HepG2 (cell line): Measurements from ENCODE around the gene MLC1. TPM values are rescaled to one million over a fixed set of nuclear protein-coding genes. Genes with fewer than 3 reads are reported as not detected.

ENCODE experiments used
- ATAC-seq: fragments of 200-7000 bp; cut with Tn5 transposase; 3 replicates; pipeline ENCODE4 v1.9.1; 2020; ENCODE audit warnings: mild to moderate bottlenecking, moderate library complexity
- BruUV-seq: library from RNA; stranded (reverse); fragments of 400-500 nt; replicated peaks from 2 replicates; lab custom pipeline; 2021; lab: Mats Ljungman, UMichigan
- CTCF ChIA-PET: fragments of 300-600 bp; formaldehyde crosslinking; extraction: SDS; loops from one replicate; lab custom pipeline; 2021; ENCODE audit warnings: low total read pairs, inconsistent platforms, low intra/inter-chr PET ratio; lab: Yijun Ruan, JAX
- POLR2A ChIA-PET: fragments of 350-600 bp; sonication (Branson Sonifier 250); formaldehyde crosslinking; loops from one replicate; lab custom pipeline; 2020; ENCODE audit warnings: antibody characterized with exemption, inconsistent platforms; lab: Yijun Ruan, JAX
- DNase-seq: peaks from one replicate; pipeline ENCODE4 v3.0.0-alpha.2; 2015; ENCODE audit warnings: low spot score
- FAIRE-seq: peaks from 3 replicates; lab custom pipeline; 2011; peaks lifted over from hg19 to GRCh38; lab: Jason Lieb, UNC
- H2AFZ ChIP-seq: one replicate; pipeline ENCODE4 v1.6.1; 2011; ENCODE audit warnings: low read length, inconsistent platforms
- H3K27ac ChIP-seq: fragments of 300-600 bp; 3 replicates; pipeline ENCODE4 v1.8.0; 2011; ENCODE audit warnings: mixed run types, mild to moderate bottlenecking, mixed read lengths, low read length, inconsistent platforms; ENCODE audit not compliant: insufficient read depth; ENCODE audit errors: extremely low read length
- H3K27me3 ChIP-seq, 2 experiments: fragments of 200-600 bp in 1 of 2; 2 replicates in 1 of 2; 3 replicates in 1 of 2; pipeline versions ENCODE4 v1.6.0 to v1.8.0; 2011; ENCODE audit warnings: low read length in 2 of 2, mild to moderate bottlenecking in 2 of 2, moderate library complexity in 2 of 2, inconsistent platforms in 1 of 2; ENCODE audit not compliant: insufficient read depth in 2 of 2, control insufficient read depth in 1 of 2
- H3K36me3 ChIP-seq, 2 experiments: fragments of 200-600 bp in 1 of 2; replicated peaks in 1 of 2; 2 replicates in 1 of 2; 3 replicates in 1 of 2; pipeline versions ENCODE4 v1.5.1 to v1.8.0; 2011; ENCODE audit warnings: low read length in 2 of 2, inconsistent platforms in 1 of 2; ENCODE audit not compliant: insufficient read depth in 2 of 2, control insufficient read depth in 1 of 2
- H3K4me1 ChIP-seq: 2 replicates; pipeline ENCODE4 v1.5.1; 2012; ENCODE audit warnings: low read length, inconsistent platforms; ENCODE audit not compliant: insufficient read depth
- H3K4me2 ChIP-seq: 2 replicates; pipeline ENCODE4 v1.6.0; 2011; ENCODE audit warnings: low read depth, low read length, inconsistent platforms
- H3K4me3 ChIP-seq, 3 experiments: fragments of 200-600 bp in 1 of 3; sonication (generic), shearing (Covaris generic) in 1 of 3; replicated peaks in 1 of 3; 2 replicates each; pipeline ENCODE4 v1.5.1; 2011 to 2016; ENCODE audit warnings: low read length in 3 of 3, inconsistent platforms in 2 of 3, low read depth in 2 of 3, mild to moderate bottlenecking in 2 of 3, control low read depth in 1 of 3, mixed read lengths in 1 of 3; ENCODE audit not compliant: insufficient read depth in 1 of 3
- H3K79me2 ChIP-seq: one replicate; pipeline ENCODE4 v1.6.1; 2011; ENCODE audit warnings: low read length, inconsistent platforms; ENCODE audit not compliant: insufficient read depth
- H3K9ac ChIP-seq: 2 replicates; pipeline ENCODE4 v1.6.0; 2011; ENCODE audit warnings: mild to moderate bottlenecking, low read depth, low read length, inconsistent platforms; ENCODE audit not compliant: insufficient read depth
- H3K9me3 ChIP-seq: 2 replicates; pipeline ENCODE4 v1.5.1; 2012; ENCODE audit warnings: mild to moderate bottlenecking, low read length
- H4K20me1 ChIP-seq: 2 replicates; pipeline ENCODE4 v1.6.0; 2011; ENCODE audit warnings: inconsistent platforms, mild to moderate bottlenecking, low read length, moderate library complexity; ENCODE audit not compliant: insufficient read depth
- ADNP ChIP-seq: sonication (generic); formaldehyde crosslinking; IDR thresholded peaks from 2 replicates; pipeline ENCODE4 v1.4.0; 2020; ENCODE audit warnings: missing genetic modification reagents
- NPAS2 ChIP-seq: sonication (generic); formaldehyde crosslinking; IDR thresholded peaks from 2 replicates; pipeline ENCODE4 v1.8.0; 2022; ENCODE audit warnings: mild to moderate bottlenecking, missing genetic modification reagents, borderline replicate concordance
- ZBTB14 ChIP-seq: sonication (generic); formaldehyde crosslinking; IDR thresholded peaks from 2 replicates; pipeline ENCODE4 v1.4.0; 2020; ENCODE audit warnings: missing genetic modification reagents
- ZNF280B ChIP-seq: sonication (generic); formaldehyde crosslinking; IDR thresholded peaks from 2 replicates; pipeline ENCODE4 v1.5.0; 2020; ENCODE audit warnings: missing genetic modification reagents, mild to moderate bottlenecking, borderline replicate concordance
- ZNF770 ChIP-seq: sonication (generic); formaldehyde crosslinking; IDR thresholded peaks from 2 replicates; pipeline ENCODE4 v1.5.0; 2020; ENCODE audit warnings: mild to moderate bottlenecking, missing genetic modification reagents
- WGBS: methylation state at CpG from one replicate; pipeline ENCODE4 v1.1.6; 2017; ENCODE audit warnings: low lambda C conversion rate; 5-methylcytosine and 5-hydroxymethylcytosine counted together
- in situ Hi-C: cut with HindIII; loops from 2 replicates; pipeline ENCODE4 v1.10.0; 2017; ENCODE audit warnings: low pct_unique_long_range_greater_than_20kb; ENCODE audit not compliant: extremely low pct_ligation_motif_present
- intact Hi-C: fragments of 100-400 bp; cut with micrococcal nuclease; formaldehyde crosslinking; loops from one replicate; pipeline ENCODE4 v1.10.0; 2022; ENCODE audit not compliant: unreplicated experiment
- polyA plus RNA-seq, 8 experiments: library from polyadenylated mRNA; depleted of rRNA in 3 of 8; stranded (reverse) in 7 of 8; unstranded in 1 of 8; fragments of >200 nt; fragmentation: Illumina TruSeq in 4 of 8; extraction: Trizol in 4 of 8; gene quantifications; 2 replicates each; pipeline versions ENCODE4 v1.2.1 to v1.2.3, GENCODE V29; 2011 to 2016; ENCODE audit warnings: low read depth in 4 of 8, missing spikeins in 1 of 8, mixed read lengths in 1 of 8; ENCODE audit not compliant: insufficient read depth in 1 of 8
- total RNA-seq, 5 experiments: library from RNA; depleted of rRNA; stranded (reverse); fragments of >200 nt; fragmentation: Illumina TruSeq; extraction: Trizol; gene quantifications; 2 replicates each; pipeline ENCODE4 v1.2.3, GENCODE V29; 2016; ENCODE audit warnings: low read depth in 1 of 5

The MLC1 gene
- total and polyA plus RNA-seq, 2 of the 13 experiments (the other 11 are each of a cell fraction or from before 2014, with no cell fraction given): not detected

- H3K4me3 ChIP-seq: no peak overlapping the region
- DNase-seq (no peak), ATAC-seq (no peak)
- no peak overlapping the region for H2AFZ ChIP-seq
- H3K27me3 ChIP-seq: peaks cover 20 to 62% of the 10 kb centered on the region in 2 experiments
- no TSS peak for BruUV-seq
- H4K20me1 ChIP-seq: no peaks in the 10 kb centered on the region
- ChIA-PET CTCF (no interaction called here), POLR2A (no interaction called here)
- no peak overlapping the region for H3K9ac ChIP-seq
- peaks cover 13% of the 10 kb centered on the region for H3K4me1 ChIP-seq
- H3K4me2 ChIP-seq: no peak overlapping the region
- H3K27ac ChIP-seq: no peak overlapping the region
- in situ Hi-C loops: no loop called here
- H3K79me2 ChIP-seq: no peaks in the 10 kb centered on the region
- H3K9me3 ChIP-seq: no peaks in the 10 kb centered on the region
- WGBS: 37% methylated on average over 23 of the region's 46 CpGs
- H3K36me3 ChIP-seq: no peaks in the 10 kb centered on the region
- intact Hi-C loops: no loop called here
- TF ChIP-seq ZNF280B (CRISPR knock-in tag) (no peak), ZBTB14 (CRISPR knock-in tag) (no peak), NPAS2 (CRISPR knock-in tag) (no peak), ZNF770 (CRISPR knock-in tag) (0 out of 2 replicates have a peak, but pooled peaks have one; percentile 28), ADNP (CRISPR knock-in tag) (no peak)
- TF ChIP-seq, all 625 proteins: peak for 1
- FAIRE-seq: no peak
Measured at GRCh38 chr22:50009765-50010675, 75.2 kb downstream of the MLC1 start.

Other genes with a start within 250 kb of the MLC1 start
- gene ZBED4, start 231.6 kb downstream of the MLC1 start, total RNA-seq (2016; rRNA removed; fragmentation: Illumina TruSeq; extraction: Trizol): 9.6 and 11.9 TPM in 2 replicates
- gene ZBED4, start 231.6 kb downstream of the MLC1 start, polyA plus RNA-seq (2011; rRNA removed): 5.4 and 6.0 TPM in 2 replicates
- gene ALG12, start 167.0 kb downstream of the MLC1 start, total RNA-seq (2016; rRNA removed; fragmentation: Illumina TruSeq; extraction: Trizol): 6.6 and 15.8 TPM in 2 replicates
- gene ALG12, start 167.0 kb downstream of the MLC1 start, polyA plus RNA-seq (2011; rRNA removed): 7.8 and 9.5 TPM in 2 replicates
- gene CRELD2, start 166.8 kb downstream of the MLC1 start, total RNA-seq (2016; rRNA removed; fragmentation: Illumina TruSeq; extraction: Trizol): 19.6 and 44.7 TPM in 2 replicates
- 17.2 and 20.2 TPM in 2 replicates for gene CRELD2, start 166.8 kb downstream of the MLC1 start, polyA plus RNA-seq (2011; rRNA removed)
- gene PIM3, start 124.7 kb downstream of the MLC1 start, total RNA-seq (2016; rRNA removed; fragmentation: Illumina TruSeq; extraction: Trizol): 18.2 and 31.2 TPM in 2 replicates
- gene PIM3, start 124.7 kb downstream of the MLC1 start, polyA plus RNA-seq (2011; rRNA removed): 21.6 and 24.1 TPM in 2 replicates
- gene IL17REL, start 72.7 kb downstream of the MLC1 start, total RNA-seq (2016; rRNA removed; fragmentation: Illumina TruSeq; extraction: Trizol): not detected in 2 replicates
- gene IL17REL, start 72.7 kb downstream of the MLC1 start, polyA plus RNA-seq (2011; rRNA removed): not detected in 2 replicates
- not detected in 2 replicates for gene TTLL8, start 27.1 kb downstream of the MLC1 start, total RNA-seq (2016; rRNA removed; fragmentation: Illumina TruSeq; extraction: Trizol)
- gene TTLL8, start 27.1 kb downstream of the MLC1 start, polyA plus RNA-seq (2011; rRNA removed): not detected in 2 replicates
- 0.11 TPM in 1 of 2 replicates, not detected in the other for gene MOV10L1, start 4.6 kb upstream of the MLC1 start, total RNA-seq (2016; rRNA removed; fragmentation: Illumina TruSeq; extraction: Trizol)
- 0.12 and 0.31 TPM in 2 replicates for gene MOV10L1, start 4.6 kb upstream of the MLC1 start, polyA plus RNA-seq (2011; rRNA removed)
- gene PANX2, start 85.3 kb upstream of the MLC1 start, total RNA-seq (2016; rRNA removed; fragmentation: Illumina TruSeq; extraction: Trizol): 0.15 and 0.58 TPM in 2 replicates
- gene PANX2, start 85.3 kb upstream of the MLC1 start, polyA plus RNA-seq (2011; rRNA removed): 1.1 TPM in 2 replicates
- 16.2 and 21.5 TPM in 2 replicates for gene TRABD, start 100.5 kb upstream of the MLC1 start, total RNA-seq (2016; rRNA removed; fragmentation: Illumina TruSeq; extraction: Trizol)
- gene TRABD, start 100.5 kb upstream of the MLC1 start, polyA plus RNA-seq (2011; rRNA removed): 28.9 and 36.8 TPM in 2 replicates
- gene SELENOO, start 115.6 kb upstream of the MLC1 start, total RNA-seq (2016; rRNA removed; fragmentation: Illumina TruSeq; extraction: Trizol): 12.5 and 19.0 TPM in 2 replicates
- 14.4 and 18.7 TPM in 2 replicates for gene SELENOO, start 115.6 kb upstream of the MLC1 start, polyA plus RNA-seq (2011; rRNA removed)
- gene TUBGCP6, start 159.6 kb upstream of the MLC1 start, total RNA-seq (2016; rRNA removed; fragmentation: Illumina TruSeq; extraction: Trizol): 5.8 and 15.7 TPM in 2 replicates
- 14.6 and 23.7 TPM in 2 replicates for gene TUBGCP6, start 159.6 kb upstream of the MLC1 start, polyA plus RNA-seq (2011; rRNA removed)
- 4.0 and 13.9 TPM in 2 replicates for gene HDAC10, start 165.8 kb upstream of the MLC1 start, total RNA-seq (2016; rRNA removed; fragmentation: Illumina TruSeq; extraction: Trizol)
- gene HDAC10, start 165.8 kb upstream of the MLC1 start, polyA plus RNA-seq (2011; rRNA removed): 14.9 and 19.7 TPM in 2 replicates
- gene MAPK12, start 176.3 kb upstream of the MLC1 start, total RNA-seq (2016; rRNA removed; fragmentation: Illumina TruSeq; extraction: Trizol): 15.0 and 23.3 TPM in 2 replicates
- 22.2 and 22.8 TPM in 2 replicates for gene MAPK12, start 176.3 kb upstream of the MLC1 start, polyA plus RNA-seq (2011; rRNA removed)
- gene MAPK11, start 185.0 kb upstream of the MLC1 start, total RNA-seq (2016; rRNA removed; fragmentation: Illumina TruSeq; extraction: Trizol): 0.15 TPM in 1 of 2 replicates, not detected in the other
- 0.17 and 0.46 TPM in 2 replicates for gene MAPK11, start 185.0 kb upstream of the MLC1 start, polyA plus RNA-seq (2011; rRNA removed)
- 19.3 and 32.6 TPM in 2 replicates for gene PLXNB2, start 222.2 kb upstream of the MLC1 start, total RNA-seq (2016; rRNA removed; fragmentation: Illumina TruSeq; extraction: Trizol)
- gene PLXNB2, start 222.2 kb upstream of the MLC1 start, polyA plus RNA-seq (2011; rRNA removed): 68.9 and 79.4 TPM in 2 replicates
- 0.84 and 0.95 TPM in 2 replicates for gene DENND6B, start 241.6 kb upstream of the MLC1 start, total RNA-seq (2016; rRNA removed; fragmentation: Illumina TruSeq; extraction: Trizol)
- gene DENND6B, start 241.6 kb upstream of the MLC1 start, polyA plus RNA-seq (2011; rRNA removed): 3.8 and 4.2 TPM in 2 replicates